Activated naive CD8-positive, alpha-beta T cell (primary cell): Measurements from ENCODE around the gene PAOX.

Experiments
- H3K27ac Mint-ChIP-seq: one replicate; pipeline ENCODE4 v1.8.0; 2021; ENCODE audit warnings: mixed read lengths
- H3K27me3 Mint-ChIP-seq: one replicate; pipeline ENCODE4 v1.8.0; 2021; ENCODE audit warnings: mixed read lengths
- H3K36me3 Mint-ChIP-seq: one replicate; pipeline ENCODE4 v1.8.0; 2021; ENCODE audit warnings: mixed read lengths
- H3K4me1 Mint-ChIP-seq: one replicate; pipeline ENCODE4 v1.8.0; 2021; ENCODE audit warnings: low read depth, mixed read lengths
- H3K4me3 Mint-ChIP-seq: one replicate; pipeline ENCODE4 v1.8.0; 2021; ENCODE audit warnings: mild to moderate bottlenecking, mixed read lengths
- H3K9me3 Mint-ChIP-seq: one replicate; pipeline ENCODE4 v1.8.0; 2021; ENCODE audit warnings: low read depth, mixed read lengths

The PAOX gene

DNA sequence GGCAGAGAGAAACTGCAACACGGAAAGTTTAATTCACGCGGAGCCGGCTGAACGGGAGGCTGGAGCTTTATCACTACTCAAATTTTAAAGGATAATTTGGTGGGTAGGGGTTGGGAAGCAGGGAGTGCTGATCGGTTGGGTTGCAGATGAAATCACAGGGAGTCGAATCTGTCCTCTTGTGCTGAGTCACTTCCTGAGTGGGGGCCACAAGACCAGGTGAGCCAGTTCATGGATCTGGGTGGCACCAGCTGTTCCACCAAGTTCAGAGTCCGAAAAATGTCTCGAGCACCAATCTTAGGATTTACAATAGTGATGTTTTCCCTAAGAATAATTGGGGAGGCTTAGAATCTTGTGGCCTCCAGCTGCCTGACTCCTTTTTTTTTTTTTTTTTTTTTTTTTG, 35.5 kb upstream of the PAOX start:
- no peak overlapping the region for H3K4me3 Mint-ChIP-seq
- no peaks in the 10 kb centered on the region for H3K4me1 Mint-ChIP-seq
- no peak overlapping the region for H3K27ac Mint-ChIP-seq
- H3K27me3 Mint-ChIP-seq: peaks cover 19% of the 10 kb centered on the region
- no peaks in the 10 kb centered on the region for H3K36me3 Mint-ChIP-seq
- no peaks in the 10 kb centered on the region for H3K9me3 Mint-ChIP-seq

DNA sequence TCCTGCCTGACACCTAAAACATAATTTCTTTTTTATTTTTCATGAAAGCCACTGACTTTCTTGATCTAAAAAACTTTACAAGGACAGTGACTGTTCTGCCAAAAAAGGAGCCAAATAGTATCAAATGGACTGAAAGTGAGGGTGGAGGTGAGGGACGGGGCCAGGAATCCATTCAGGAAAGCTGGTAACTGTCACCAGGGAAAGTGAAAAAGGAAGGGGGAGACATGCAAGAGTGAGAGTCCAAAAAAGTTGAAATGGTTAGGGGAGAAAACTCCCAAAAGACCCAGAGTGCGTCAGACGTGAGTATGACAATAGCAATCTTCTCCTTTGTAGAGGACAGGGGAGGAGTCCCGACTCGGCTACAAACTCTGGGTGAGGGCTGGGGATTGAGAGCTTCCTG, 34.8 kb upstream of the PAOX start:
- H3K9me3 Mint-ChIP-seq: no peaks in the 10 kb centered on the region
- peaks cover 23% of the 10 kb centered on the region for H3K27me3 Mint-ChIP-seq
- H3K27ac Mint-ChIP-seq: no peak overlapping the region
- H3K4me3 Mint-ChIP-seq: no peak overlapping the region
- H3K4me1 Mint-ChIP-seq: peaks cover 1% of the 10 kb centered on the region
- no peaks in the 10 kb centered on the region for H3K36me3 Mint-ChIP-seq

DNA sequence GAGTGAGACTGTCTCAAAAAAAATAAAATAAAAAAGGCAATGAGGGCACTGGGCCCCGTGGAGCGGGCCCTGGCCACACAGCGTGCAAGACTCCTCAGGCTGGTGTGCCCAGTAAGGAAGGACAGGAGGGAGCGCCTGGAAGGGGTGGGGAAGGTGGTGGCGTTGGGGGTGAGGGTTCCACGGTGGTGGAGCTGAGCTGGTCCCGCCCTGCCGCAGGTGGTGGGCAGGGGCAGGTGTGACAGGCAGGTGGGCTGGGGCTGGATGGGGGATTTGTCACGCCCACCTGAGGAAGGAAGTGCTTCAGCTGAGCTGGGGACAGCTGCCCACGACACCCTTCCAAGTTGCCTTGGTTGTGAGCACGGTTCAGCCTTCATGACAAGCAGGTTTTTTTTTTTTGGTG, 32.6 kb upstream of the PAOX start:
- peaks cover 2% of the 10 kb centered on the region for H3K4me1 Mint-ChIP-seq
- H3K27ac Mint-ChIP-seq: no peak overlapping the region
- peaks cover 23% of the 10 kb centered on the region for H3K27me3 Mint-ChIP-seq

DNA sequence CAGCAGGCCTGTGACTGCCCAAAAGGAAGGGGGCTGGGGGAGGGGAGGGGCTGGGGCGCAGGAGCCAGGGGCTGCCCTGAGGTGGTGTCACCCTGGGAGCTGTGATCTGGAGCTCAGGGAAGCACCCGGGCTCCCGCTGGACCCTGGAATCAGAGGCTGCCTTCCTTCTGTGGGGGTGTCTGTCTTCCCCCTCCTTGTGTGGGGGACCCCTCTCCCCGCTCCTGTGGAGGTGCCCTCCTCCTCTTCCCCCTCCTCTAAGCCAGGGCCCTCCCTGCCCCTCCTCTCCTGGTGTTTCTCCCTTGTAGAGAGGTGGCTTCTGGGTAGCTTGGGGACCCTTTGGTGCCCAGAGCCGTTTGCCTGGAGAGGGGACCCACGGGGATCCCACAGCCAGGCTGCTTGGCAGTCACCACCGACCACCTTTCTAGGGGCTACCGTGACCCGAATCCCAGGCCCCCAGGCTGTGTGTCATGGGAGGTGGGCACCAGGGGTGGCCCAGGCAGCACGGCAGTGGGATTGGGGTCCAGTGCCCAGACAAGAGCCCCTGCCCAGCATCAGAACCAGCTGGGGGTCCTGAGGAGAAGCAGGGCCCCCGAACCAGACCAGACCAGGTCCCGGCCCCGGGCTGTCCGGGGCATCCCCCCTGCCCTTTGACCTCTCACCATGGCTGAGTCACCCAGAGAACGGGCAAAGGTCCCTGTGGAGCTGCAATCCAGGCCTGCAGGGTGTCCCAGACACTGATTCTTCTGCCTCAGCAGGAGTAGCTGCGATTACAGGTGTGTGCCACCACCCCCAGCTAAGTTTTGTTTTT, 31.1 kb upstream of the PAOX start:
- no peak overlapping the region for H3K27ac Mint-ChIP-seq
- H3K27me3 Mint-ChIP-seq: peaks cover 19% of the 10 kb centered on the region
- H3K4me1 Mint-ChIP-seq: peaks cover 2% of the 10 kb centered on the region
- no peaks in the 10 kb centered on the region for H3K9me3 Mint-ChIP-seq
- H3K4me3 Mint-ChIP-seq: no peak overlapping the region
- no peaks in the 10 kb centered on the region for H3K36me3 Mint-ChIP-seq

More for the DNA sequence above, 32.6 kb upstream of the PAOX start:
- Mint-ChIP-seq H3K4me3 (no peak overlapping the region), H3K36me3 (no peaks in the 10 kb centered on the region), H3K9me3 (no peaks in the 10 kb centered on the region)

DNA sequence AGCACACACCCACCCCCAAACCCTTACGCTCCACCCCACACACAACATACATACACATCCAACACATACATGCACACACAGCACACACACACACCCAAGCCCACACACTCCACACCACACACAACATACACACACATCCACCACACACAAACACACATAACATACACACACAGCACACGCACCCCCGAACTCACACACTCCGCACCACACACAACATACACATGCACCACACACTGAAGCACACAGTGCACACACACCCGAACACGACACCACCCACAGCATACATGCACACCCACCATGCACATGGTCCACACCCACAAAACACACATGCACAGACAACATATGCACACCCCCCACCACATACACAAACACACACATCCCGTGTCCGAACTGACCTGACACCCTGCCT, 29.9 kb upstream of the PAOX start:
- Mint-ChIP-seq H3K9me3 (no peaks in the 10 kb centered on the region), H3K36me3 (no peaks in the 10 kb centered on the region)

DNA sequence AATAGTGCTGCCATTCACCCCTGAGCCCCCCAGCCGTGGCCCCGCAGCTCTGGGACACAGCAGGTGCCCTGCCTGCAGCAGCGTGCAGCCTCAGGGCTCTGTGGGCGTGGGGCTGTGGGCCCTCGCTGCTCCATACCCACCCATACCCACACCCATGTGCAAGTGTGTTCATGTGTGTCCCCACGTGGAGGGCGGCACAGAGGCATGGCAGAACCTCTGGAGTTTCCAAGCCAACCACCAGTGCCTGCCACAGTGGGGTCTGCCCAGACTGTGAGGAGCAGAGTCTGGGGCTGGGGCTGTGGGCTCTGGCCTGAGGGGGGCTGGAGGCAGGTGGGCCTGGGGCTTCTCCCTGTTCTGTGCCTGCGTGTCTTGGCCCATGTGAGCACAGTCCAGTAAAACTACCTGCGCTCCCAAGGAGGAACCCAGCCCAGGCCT, 29.5 kb upstream of the PAOX start:
- no peak overlapping the region for H3K27ac Mint-ChIP-seq
- no peaks in the 10 kb centered on the region for H3K36me3 Mint-ChIP-seq
- no peaks in the 10 kb centered on the region for H3K9me3 Mint-ChIP-seq
- peaks cover 2% of the 10 kb centered on the region for H3K4me1 Mint-ChIP-seq
- no peak overlapping the region for H3K4me3 Mint-ChIP-seq
- H3K27me3 Mint-ChIP-seq: peaks cover 15% of the 10 kb centered on the region

More for the DNA sequence above, 29.9 kb upstream of the PAOX start:
- Mint-ChIP-seq H3K27ac (peak overlapping the region; percentile 52), H3K4me1 (peaks cover 2% of the 10 kb centered on the region), H3K4me3 (no peak overlapping the region), H3K27me3 (peaks cover 15% of the 10 kb centered on the region)

DNA sequence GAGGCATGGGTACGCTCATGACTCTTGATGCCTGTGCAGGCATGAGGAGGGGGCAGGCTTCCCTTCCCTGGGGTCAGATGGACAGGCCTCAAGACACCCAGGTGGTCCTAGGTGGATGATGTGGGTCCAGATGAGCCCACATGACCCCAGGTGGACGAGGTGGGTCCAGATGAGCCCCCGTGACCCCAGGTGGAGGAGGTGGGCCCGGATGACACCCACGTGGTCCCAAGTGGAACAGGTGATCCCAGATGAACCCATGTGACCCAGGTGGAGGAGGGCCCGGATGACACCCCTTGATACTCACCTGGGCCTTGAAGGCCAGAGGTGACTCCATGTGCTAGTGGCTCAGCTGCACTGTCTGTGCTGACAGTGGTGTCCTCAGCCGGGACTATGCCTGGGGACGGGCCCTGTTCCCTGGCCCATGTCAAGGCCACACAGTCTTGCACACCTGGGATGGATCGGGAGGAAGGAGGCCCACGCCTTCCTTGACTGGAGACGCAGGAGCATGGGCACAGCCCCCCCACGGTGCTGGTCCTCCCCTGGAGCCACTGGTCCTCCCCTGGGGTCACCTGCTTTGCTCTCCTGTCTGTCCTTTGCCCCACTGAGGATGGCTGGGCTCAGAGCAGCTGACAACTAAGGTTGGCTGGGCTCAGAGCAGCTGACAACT, 28.6 kb upstream of the PAOX start:
- no peaks in the 10 kb centered on the region for H3K9me3 Mint-ChIP-seq
- H3K36me3 Mint-ChIP-seq: no peaks in the 10 kb centered on the region
- H3K4me1 Mint-ChIP-seq: peaks cover 2% of the 10 kb centered on the region
- H3K27ac Mint-ChIP-seq: no peak overlapping the region
- no peak overlapping the region for H3K4me3 Mint-ChIP-seq
- peaks cover 9% of the 10 kb centered on the region for H3K27me3 Mint-ChIP-seq

DNA sequence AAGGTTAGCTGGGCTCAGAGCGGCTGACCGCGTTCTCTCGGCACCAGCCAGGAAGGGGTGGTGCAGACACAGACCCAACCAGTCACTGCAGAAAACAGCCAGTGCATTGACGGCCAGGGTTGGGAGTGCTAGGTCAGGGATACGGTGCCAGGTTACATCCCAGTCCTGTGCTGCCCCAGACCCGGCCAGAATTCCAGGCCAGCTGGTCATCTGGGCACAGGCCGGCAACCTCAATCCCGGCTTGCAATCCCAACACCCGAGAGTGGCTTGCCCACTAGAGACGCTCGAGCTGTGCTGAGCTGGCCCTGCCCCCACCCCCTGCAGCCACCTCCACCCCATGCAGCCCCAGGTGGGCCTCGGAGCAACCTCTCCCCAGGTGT, 28.1 kb upstream of the PAOX start:
- Mint-ChIP-seq H3K4me1 (peaks cover 2% of the 10 kb centered on the region), H3K36me3 (no peaks in the 10 kb centered on the region), H3K27ac (no peak overlapping the region), H3K4me3 (no peak overlapping the region), H3K9me3 (no peaks in the 10 kb centered on the region), H3K27me3 (peaks cover 4% of the 10 kb centered on the region)

DNA sequence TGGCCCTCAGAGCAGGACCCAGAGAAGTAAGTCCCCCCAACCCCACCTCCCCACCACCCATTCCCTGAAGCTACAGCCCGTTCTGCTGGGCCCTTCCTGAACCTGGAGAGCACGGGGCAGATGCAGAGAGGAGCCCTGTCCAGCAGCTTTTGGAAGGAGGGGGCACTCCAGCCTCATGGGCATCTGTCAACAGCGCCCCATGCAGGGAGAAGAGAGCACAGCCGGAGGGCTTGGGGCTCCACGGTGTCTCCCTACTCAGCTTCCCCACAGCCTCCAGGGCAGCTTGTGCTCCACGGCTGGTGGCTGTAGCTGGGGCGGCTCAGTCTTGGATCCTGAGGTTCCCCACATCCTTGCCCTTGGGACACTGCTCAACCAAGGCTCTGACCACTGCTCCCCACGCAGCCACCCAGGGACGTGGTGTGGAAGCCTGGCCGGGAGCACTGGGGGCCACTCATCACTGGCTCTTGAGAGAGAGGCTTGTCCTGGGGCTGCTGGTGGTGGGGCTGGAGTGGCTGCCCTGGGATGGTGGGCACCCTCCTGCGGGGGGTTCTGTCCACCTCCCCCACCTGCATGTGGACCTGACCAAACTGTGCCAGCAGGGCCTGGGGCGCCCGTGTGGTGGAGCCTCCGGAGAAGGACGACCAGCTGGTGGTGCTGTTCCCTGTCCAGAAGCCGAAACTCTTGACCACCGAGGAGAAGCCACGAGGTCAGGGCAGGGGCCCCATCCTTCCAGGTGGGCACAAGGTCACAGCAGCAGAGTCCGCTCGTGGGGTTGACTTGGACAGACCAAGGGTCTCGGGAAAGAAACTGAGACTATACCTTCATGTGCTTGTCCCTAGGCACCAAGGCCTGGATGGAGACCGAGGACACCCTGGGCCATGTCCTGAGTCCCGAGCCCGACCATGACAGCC, 27.4 kb upstream of the PAOX start:
- Mint-ChIP-seq H3K36me3 (no peaks in the 10 kb centered on the region), H3K9me3 (no peaks in the 10 kb centered on the region), H3K27me3 (peaks cover 4% of the 10 kb centered on the region), H3K4me1 (peaks cover 5% of the 10 kb centered on the region), H3K27ac (no peak overlapping the region), H3K4me3 (no peak overlapping the region)

DNA sequence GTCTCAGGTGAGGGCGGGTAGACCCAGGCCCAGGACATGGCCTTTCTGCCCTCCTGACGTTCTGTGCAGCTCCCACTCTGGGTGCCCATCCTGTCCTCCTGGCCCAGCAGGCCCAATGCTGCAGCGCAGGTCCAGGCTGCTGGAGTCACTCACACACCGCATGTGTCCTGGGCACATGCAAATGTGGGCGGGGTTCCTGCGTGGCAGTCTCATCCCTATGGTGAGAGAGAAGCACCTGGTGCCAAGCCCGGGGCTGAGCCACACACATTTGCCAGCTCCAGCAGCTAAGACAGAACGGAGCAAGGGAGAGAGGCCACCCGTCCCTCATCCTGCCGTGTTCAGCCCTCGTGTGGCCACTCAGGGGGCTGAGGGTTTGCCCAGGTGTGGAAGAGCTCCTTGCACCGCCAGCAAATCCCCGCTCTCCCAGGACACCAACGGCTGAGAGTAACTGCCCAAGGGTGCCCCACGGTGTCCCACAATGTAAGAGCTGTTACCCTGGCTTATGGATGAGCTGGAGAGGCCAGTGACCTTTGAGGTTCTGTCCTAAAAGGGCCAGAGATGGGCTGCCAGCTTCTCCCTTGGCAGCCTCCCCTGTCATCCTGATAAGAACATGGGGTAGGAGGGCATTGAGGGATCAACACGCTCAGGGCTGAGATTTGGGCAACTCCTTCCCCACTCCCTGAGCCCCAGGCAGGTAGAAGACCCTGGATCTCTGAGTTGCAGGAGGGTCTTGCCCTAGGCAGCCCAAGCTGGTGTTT, 25.7 kb upstream of the PAOX start:
- H3K4me1 Mint-ChIP-seq: peaks cover 5% of the 10 kb centered on the region
- no peaks in the 10 kb centered on the region for H3K36me3 Mint-ChIP-seq
- no peaks in the 10 kb centered on the region for H3K9me3 Mint-ChIP-seq
- peaks cover 4% of the 10 kb centered on the region for H3K27me3 Mint-ChIP-seq
- no peak overlapping the region for H3K4me3 Mint-ChIP-seq
- H3K27ac Mint-ChIP-seq: no peak overlapping the region

DNA sequence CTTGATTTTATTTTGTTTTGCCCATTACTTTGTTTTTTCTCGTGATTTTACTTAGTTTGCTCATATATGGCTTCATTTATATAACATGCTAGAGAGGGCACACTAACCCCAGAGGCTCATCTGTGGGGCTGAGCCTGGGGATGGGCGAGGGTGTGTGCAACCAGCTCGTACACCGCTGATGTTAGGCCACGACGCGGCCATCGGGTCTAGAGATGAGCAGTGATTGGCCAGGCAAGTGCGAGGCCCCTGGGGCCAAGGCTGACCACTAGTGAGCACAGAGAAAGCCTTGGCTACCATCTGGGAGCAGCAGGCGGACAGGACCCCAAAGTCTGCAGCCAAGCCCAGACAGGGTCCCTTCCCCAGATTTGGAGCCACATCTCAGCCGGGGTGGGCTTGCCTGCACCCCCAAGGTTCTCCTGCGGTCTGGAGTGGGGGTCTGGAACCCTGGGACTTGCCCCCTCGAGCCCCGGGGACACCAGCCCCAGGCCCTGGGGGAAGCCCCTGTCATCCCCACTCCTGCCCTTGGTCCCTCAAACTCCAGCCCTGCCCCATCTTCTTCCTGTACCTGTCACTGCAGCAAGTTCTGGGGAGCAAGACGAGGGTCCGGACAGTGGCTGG, 25.0 kb upstream of the PAOX start:
- peaks cover 2% of the 10 kb centered on the region for H3K27me3 Mint-ChIP-seq
- H3K9me3 Mint-ChIP-seq: no peaks in the 10 kb centered on the region
- peaks cover 5% of the 10 kb centered on the region for H3K4me1 Mint-ChIP-seq
- no peak overlapping the region for H3K27ac Mint-ChIP-seq
- no peaks in the 10 kb centered on the region for H3K36me3 Mint-ChIP-seq
- no peak overlapping the region for H3K4me3 Mint-ChIP-seq

DNA sequence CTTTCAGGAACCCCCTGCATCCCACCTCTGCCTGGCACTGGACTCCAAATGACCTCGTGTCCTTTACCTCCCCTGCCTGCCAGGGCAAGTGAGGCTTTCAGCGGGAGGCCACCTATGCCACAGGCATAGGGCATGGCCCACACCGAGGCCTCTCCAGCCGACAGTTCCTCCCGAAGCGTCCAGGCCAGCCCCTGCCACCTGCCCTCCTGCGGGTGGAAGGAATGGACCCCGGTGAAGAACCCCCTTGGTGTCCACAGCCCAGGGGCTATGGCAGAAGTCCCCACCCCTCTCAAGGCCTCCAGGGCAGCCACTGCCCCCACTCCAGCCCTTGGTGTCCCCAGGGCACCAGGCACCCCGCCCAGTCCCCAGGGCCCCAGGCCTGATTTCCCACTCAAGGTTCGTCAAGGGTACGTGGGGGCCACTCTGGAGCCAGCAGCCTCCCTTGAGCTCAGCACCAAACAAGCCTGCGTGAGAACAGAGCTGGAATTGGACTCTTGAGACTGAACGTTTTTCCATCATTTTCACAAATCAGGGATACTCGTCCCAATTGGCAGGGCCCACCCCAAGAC, 24.3 kb upstream of the PAOX start:
- Mint-ChIP-seq H3K27me3 (no peaks in the 10 kb centered on the region), H3K9me3 (no peaks in the 10 kb centered on the region), H3K27ac (no peak overlapping the region), H3K4me3 (no peak overlapping the region), H3K36me3 (no peaks in the 10 kb centered on the region), H3K4me1 (peaks cover 3% of the 10 kb centered on the region)

DNA sequence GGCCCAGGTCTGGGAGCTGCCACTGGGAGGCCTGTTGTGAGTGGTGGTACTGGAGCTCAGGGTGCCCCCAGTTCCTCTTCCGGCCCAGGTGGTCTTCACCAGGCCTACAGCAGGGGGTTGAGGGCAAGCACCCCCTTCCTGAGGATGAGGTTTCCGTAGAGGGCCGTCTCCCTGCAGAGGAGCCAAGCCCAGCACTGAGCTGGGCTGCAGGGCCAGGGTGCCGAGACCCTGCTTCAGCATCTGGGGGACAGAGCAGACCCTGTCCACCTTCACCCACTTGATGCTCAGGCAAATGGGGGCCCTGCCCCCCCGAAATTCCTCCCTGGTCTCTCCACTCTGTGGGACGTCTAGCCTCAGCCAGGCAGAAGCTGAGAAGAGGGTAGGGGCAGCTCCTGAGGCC, 23.8 kb upstream of the PAOX start:
- H3K4me3 Mint-ChIP-seq: no peak overlapping the region
- no peak overlapping the region for H3K27ac Mint-ChIP-seq
- H3K4me1 Mint-ChIP-seq: peaks cover 3% of the 10 kb centered on the region
- H3K9me3 Mint-ChIP-seq: no peaks in the 10 kb centered on the region
- H3K36me3 Mint-ChIP-seq: no peaks in the 10 kb centered on the region
- H3K27me3 Mint-ChIP-seq: no peaks in the 10 kb centered on the region

DNA sequence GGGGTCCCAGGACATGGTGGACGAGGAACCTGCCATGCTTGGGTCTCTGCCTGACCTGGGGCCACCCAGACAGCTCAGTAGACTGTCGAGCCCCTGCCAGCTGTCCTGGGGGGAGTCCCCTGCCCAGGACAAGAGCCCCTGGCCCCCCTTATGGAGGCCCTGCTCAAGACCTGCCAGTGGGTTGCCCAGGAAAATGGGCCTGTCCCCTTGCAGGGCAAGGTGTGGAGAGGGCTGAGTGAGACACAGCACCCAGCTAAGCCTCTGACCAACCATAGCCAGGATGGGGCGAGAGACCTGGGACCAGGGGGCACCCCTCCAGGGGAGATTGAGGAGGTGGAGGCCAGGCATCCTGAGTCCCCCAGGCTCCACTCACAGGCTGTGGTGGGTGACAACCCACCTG, 23.1 kb upstream of the PAOX start:
- Mint-ChIP-seq H3K4me3 (peak overlapping the region; percentile 74), H3K9me3 (no peaks in the 10 kb centered on the region), H3K4me1 (peaks cover 3% of the 10 kb centered on the region), H3K36me3 (no peaks in the 10 kb centered on the region), H3K27me3 (no peaks in the 10 kb centered on the region), H3K27ac (no peak overlapping the region)
